ENCODE data around the gene TACR1.

The TACR1 gene

GRCh38 chr2:75211266-75211770, 12.0 kb upstream of the TACR1 start:
- intact Hi-C loops (cut with micrococcal nuclease), result no loop called here
- Mint-ChIP-seq H3K9me3 (no peaks in the 10 kb centered on the region), H3K4me3 (no peak overlapping the region), H3K4me1 (ENCODE audit: low read depth) (no peaks in the 10 kb centered on the region), H3K27me3 (peaks cover 14% of the 10 kb centered on the region), H3K27ac (no peak overlapping the region), H3K36me3 (ENCODE audit: low read depth) (no peaks in the 10 kb centered on the region)

GRCh38 chr2:75210409-75210808, 11.1 kb upstream of the TACR1 start:
- H3K4me3 Mint-ChIP-seq, result no peak overlapping the region
- H3K9me3 Mint-ChIP-seq, result no peaks in the 10 kb centered on the region
- H3K27ac Mint-ChIP-seq, result no peak overlapping the region
- intact Hi-C loops (cut with micrococcal nuclease), result no loop called here
- H3K36me3 Mint-ChIP-seq (ENCODE audit: low read depth), result no peaks in the 10 kb centered on the region
- peaks cover 18% of the 10 kb centered on the region for H3K27me3 Mint-ChIP-seq
- H3K4me1 Mint-ChIP-seq (ENCODE audit: low read depth), result no peaks in the 10 kb centered on the region

GRCh38 chr2:75208738-75209137, 9.4 kb upstream of the TACR1 start:
- no peaks in the 10 kb centered on the region for H3K4me1 Mint-ChIP-seq (ENCODE audit: low read depth)
- intact Hi-C loops (cut with micrococcal nuclease), result no loop called here
- no peaks in the 10 kb centered on the region for H3K36me3 Mint-ChIP-seq (ENCODE audit: low read depth)
- H3K27me3 Mint-ChIP-seq, result peaks cover 18% of the 10 kb centered on the region
- no peaks in the 10 kb centered on the region for H3K9me3 Mint-ChIP-seq
- H3K27ac Mint-ChIP-seq, result no peak overlapping the region
- no peak overlapping the region for H3K4me3 Mint-ChIP-seq

GRCh38 chr2:75204833-75205232, 5.5 kb upstream of the TACR1 start:
- Mint-ChIP-seq H3K27me3 (peaks cover 38% of the 10 kb centered on the region), H3K4me3 (no peak overlapping the region), H3K36me3 (ENCODE audit: low read depth) (no peaks in the 10 kb centered on the region)

GRCh38 chr2:75202359-75202758, 3.0 kb upstream of the TACR1 start:
- Mint-ChIP-seq H3K9me3 (no peaks in the 10 kb centered on the region), H3K36me3 (ENCODE audit: low read depth) (no peaks in the 10 kb centered on the region), H3K4me3 (no peak overlapping the region), H3K27me3 (peaks cover 55% of the 10 kb centered on the region), H3K4me1 (ENCODE audit: low read depth) (peaks cover 7% of the 10 kb centered on the region), H3K27ac (no peak overlapping the region)
- intact Hi-C loops (cut with micrococcal nuclease), result no loop called here

More at GRCh38 chr2:75204833-75205232, 5.5 kb upstream of the TACR1 start:
- Mint-ChIP-seq H3K9me3 (no peaks in the 10 kb centered on the region), H3K27ac (no peak overlapping the region), H3K4me1 (ENCODE audit: low read depth) (peaks cover under 1% of the 10 kb centered on the region)
- intact Hi-C loops (cut with micrococcal nuclease), result no loop called here

- H3K27me3 Mint-ChIP-seq, result peaks cover 59% of the 10 kb centered on the region
- no peak overlapping the region for H3K4me3 Mint-ChIP-seq
- intact Hi-C loops (cut with micrococcal nuclease), result no loop called here
- H3K27ac Mint-ChIP-seq, result no peak overlapping the region
- H3K4me1 Mint-ChIP-seq (ENCODE audit: low read depth), result peaks cover 7% of the 10 kb centered on the region
- no peaks in the 10 kb centered on the region for H3K36me3 Mint-ChIP-seq (ENCODE audit: low read depth)
- no peaks in the 10 kb centered on the region for H3K9me3 Mint-ChIP-seq
Observed at GRCh38 chr2:75200140-75201096, 1.1 kb upstream of the TACR1 start.

- intact Hi-C loops (cut with micrococcal nuclease), result loop anchor here (5.0 kb wide), 1 partner anchor 207 kb away; no protein-coding TSS in a partner anchor
- Mint-ChIP-seq H3K4me1 (ENCODE audit: low read depth) (peaks cover 13% of the 10 kb centered on the region), H3K27ac (no peak overlapping the region), H3K27me3 (peaks cover 46% of the 10 kb centered on the region), H3K9me3 (no peaks in the 10 kb centered on the region), H3K36me3 (ENCODE audit: low read depth) (no peaks in the 10 kb centered on the region), H3K4me3 (no peak overlapping the region)
Observed at GRCh38 chr2:75195076-75195691, 4.1 kb downstream of the TACR1 start.

GRCh38 chr2:75194184-75194868, 5.0 kb downstream of the TACR1 start:
- no peaks in the 10 kb centered on the region for H3K36me3 Mint-ChIP-seq (ENCODE audit: low read depth)
- H3K9me3 Mint-ChIP-seq, result no peaks in the 10 kb centered on the region
- peaks cover 38% of the 10 kb centered on the region for H3K27me3 Mint-ChIP-seq
- peaks cover 7% of the 10 kb centered on the region for H3K4me1 Mint-ChIP-seq (ENCODE audit: low read depth)
- H3K27ac Mint-ChIP-seq, result no peak overlapping the region
- intact Hi-C loops (cut with micrococcal nuclease), result no loop called here
- no peak overlapping the region for H3K4me3 Mint-ChIP-seq

GRCh38 chr2:75192496-75192895, 6.8 kb downstream of the TACR1 start:
- intact Hi-C loops (cut with micrococcal nuclease), result no loop called here
- H3K27me3 Mint-ChIP-seq, result peaks cover 23% of the 10 kb centered on the region
- H3K4me1 Mint-ChIP-seq (ENCODE audit: low read depth), result peaks cover 6% of the 10 kb centered on the region
- no peak overlapping the region for H3K27ac Mint-ChIP-seq
- H3K9me3 Mint-ChIP-seq, result no peaks in the 10 kb centered on the region
- H3K36me3 Mint-ChIP-seq (ENCODE audit: low read depth), result no peaks in the 10 kb centered on the region
- no peak overlapping the region for H3K4me3 Mint-ChIP-seq

GRCh38 chr2:75190271-75190990, 8.9 kb downstream of the TACR1 start:
- no peaks in the 10 kb centered on the region for H3K36me3 Mint-ChIP-seq (ENCODE audit: low read depth)
- H3K9me3 Mint-ChIP-seq, result no peaks in the 10 kb centered on the region
- no peak overlapping the region for H3K27ac Mint-ChIP-seq
- H3K27me3 Mint-ChIP-seq, result peaks cover 14% of the 10 kb centered on the region
- H3K4me1 Mint-ChIP-seq (ENCODE audit: low read depth), result peaks cover 6% of the 10 kb centered on the region
- intact Hi-C loops (cut with micrococcal nuclease), result no loop called here
- no peak overlapping the region for H3K4me3 Mint-ChIP-seq

- H3K27ac Mint-ChIP-seq, result no peak overlapping the region
- no peaks in the 10 kb centered on the region for H3K36me3 Mint-ChIP-seq (ENCODE audit: low read depth)
- H3K4me3 Mint-ChIP-seq, result no peak overlapping the region
- no peaks in the 10 kb centered on the region for H3K9me3 Mint-ChIP-seq
- no peaks in the 10 kb centered on the region for H3K4me1 Mint-ChIP-seq (ENCODE audit: low read depth)
- intact Hi-C loops (cut with micrococcal nuclease), result no loop called here
- peaks cover 5% of the 10 kb centered on the region for H3K27me3 Mint-ChIP-seq
Observed at GRCh38 chr2:75186821-75187220, 12.5 kb downstream of the TACR1 start.

- Mint-ChIP-seq H3K36me3 (ENCODE audit: low read depth) (no peaks in the 10 kb centered on the region), H3K27ac (no peak overlapping the region), H3K9me3 (no peaks in the 10 kb centered on the region), H3K4me1 (ENCODE audit: low read depth) (no peaks in the 10 kb centered on the region), H3K4me3 (no peak overlapping the region), H3K27me3 (peaks cover 3% of the 10 kb centered on the region)
- intact Hi-C loops (cut with micrococcal nuclease), result no loop called here
Observed at GRCh38 chr2:75182606-75183005, 16.7 kb downstream of the TACR1 start.

- Mint-ChIP-seq H3K27me3 (peaks cover 1% of the 10 kb centered on the region), H3K36me3 (ENCODE audit: low read depth) (no peaks in the 10 kb centered on the region), H3K9me3 (no peaks in the 10 kb centered on the region), H3K4me3 (no peak overlapping the region), H3K27ac (no peak overlapping the region), H3K4me1 (ENCODE audit: low read depth) (no peaks in the 10 kb centered on the region)
- intact Hi-C loops (cut with micrococcal nuclease), result no loop called here
Observed at GRCh38 chr2:75180476-75180875, 18.8 kb downstream of the TACR1 start.
